ENCODE results near the gene LHX8. TPM values are rescaled to one million over a fixed set of nuclear protein-coding genes. Genes with fewer than 3 reads are reported as not detected.
"Not testable (repeated sequence)": the region's sequence is repeated elsewhere in the genome, so short reads cannot be mapped to it uniquely, and the experiment has no call there.

The LHX8 gene
- total and polyA plus RNA-seq, 2 donors (not counting 1 experiment from before 2014, with no cell fraction given), result not detected

GRCh38 chr1:75100481-75101092 is 33.6 kb upstream of the LHX8 start:
- no peak overlapping the region for H3K9ac ChIP-seq (ENCODE audit: insufficient read depth, low read length)
- no peak overlapping the region for H3K4me2 ChIP-seq (ENCODE audit: extremely low read depth, insufficient read depth, low read length)
- H3K27me3 ChIP-seq (ENCODE audit: control insufficient read depth, insufficient read depth, low read length), result no peaks in the 10 kb centered on the region
- H4K20me1 ChIP-seq (ENCODE audit: control insufficient read depth, extremely low read depth, insufficient read depth, low read length), result no peaks in the 10 kb centered on the region
- DNase-seq (ENCODE audit: low read depth in 2 of 2), result no peak
- H3K9me3 ChIP-seq (ENCODE audit: control insufficient read depth, insufficient read depth, low read depth, low read length), result no peaks in the 10 kb centered on the region
- H3K4me3 ChIP-seq (replicated peaks in 1 of 4; ENCODE audit: control extremely low read depth in 1 of 4, insufficient read depth in 1 of 4, low read depth in 3 of 4, low read length in 4 of 4), result no peak overlapping the region
- no peak overlapping the region for H2AFZ ChIP-seq (ENCODE audit: low read length)
- H3K79me2 ChIP-seq (ENCODE audit: control insufficient read depth, insufficient read depth, low read length), result no peaks in the 10 kb centered on the region
- TF ChIP-seq CTCF (conservative IDR thresholded peaks at IDR 0.05 in 1 of 2, IDR thresholded peaks at IDR 0.05 in 1 of 2; ENCODE audit: low read depth in 1 of 2, low read length in 2 of 2), result no peak
- no peak for TF ChIP-seq EZH2 (IDR thresholded peaks at IDR 0.05; ENCODE audit: low read length, missing control alignments)
- no peak overlapping the region for H3K27ac ChIP-seq (ENCODE audit: insufficient read depth, low read length)
- no peaks in the 10 kb centered on the region for H3K4me1 ChIP-seq (ENCODE audit: control insufficient read depth, extremely low read depth, insufficient read depth, low read length)
- H3K36me3 ChIP-seq (ENCODE audit: control insufficient read depth, insufficient read depth, low read length), result no peaks in the 10 kb centered on the region

GRCh38 chr1:75112362-75112951 is 21.7 kb upstream of the LHX8 start:
- DNase-seq (ENCODE audit: low read depth in 2 of 2); H3K4me3 ChIP-seq (replicated peaks in 1 of 4; ENCODE audit: control extremely low read depth in 1 of 4, insufficient read depth in 1 of 4, low read depth in 3 of 4, low read length in 4 of 4); H3K9ac ChIP-seq (ENCODE audit: insufficient read depth, low read length); H3K9me3 ChIP-seq (ENCODE audit: control insufficient read depth, insufficient read depth, low read depth, low read length); H3K27ac ChIP-seq (ENCODE audit: insufficient read depth, low read length); H2AFZ ChIP-seq (ENCODE audit: low read length); H3K4me1 ChIP-seq (ENCODE audit: control insufficient read depth, extremely low read depth, insufficient read depth, low read length); H4K20me1 ChIP-seq (ENCODE audit: control insufficient read depth, extremely low read depth, insufficient read depth, low read length); H3K4me2 ChIP-seq (ENCODE audit: extremely low read depth, insufficient read depth, low read length); H3K27me3 ChIP-seq (ENCODE audit: control insufficient read depth, insufficient read depth, low read length); H3K36me3 ChIP-seq (ENCODE audit: control insufficient read depth, insufficient read depth, low read length); H3K79me2 ChIP-seq (ENCODE audit: control insufficient read depth, insufficient read depth, low read length): not testable (repeated sequence)

- Histone ChIP-seq H3K27me3 (ENCODE audit: control insufficient read depth, insufficient read depth, low read length) (no peaks in the 10 kb centered on the region), H3K4me2 (ENCODE audit: extremely low read depth, insufficient read depth, low read length) (no peak overlapping the region)
- TF ChIP-seq CTCF (conservative IDR thresholded peaks at IDR 0.05 in 1 of 2, IDR thresholded peaks at IDR 0.05 in 1 of 2; ENCODE audit: low read depth in 1 of 2, low read length in 2 of 2) (no peak), EZH2 (IDR thresholded peaks at IDR 0.05; ENCODE audit: low read length, missing control alignments) (no peak)
Measured at GRCh38 chr1:75115654-75116053, 18.5 kb upstream of the LHX8 start.

More at GRCh38 chr1:75115654-75116053, 18.5 kb upstream of the LHX8 start:
- no peaks in the 10 kb centered on the region for H3K79me2 ChIP-seq (ENCODE audit: control insufficient read depth, insufficient read depth, low read length)
- no peak overlapping the region for H3K27ac ChIP-seq (ENCODE audit: insufficient read depth, low read length)
- H4K20me1 ChIP-seq (ENCODE audit: control insufficient read depth, extremely low read depth, insufficient read depth, low read length), result no peaks in the 10 kb centered on the region
- H2AFZ ChIP-seq (ENCODE audit: low read length), result no peak overlapping the region
- H3K9me3 ChIP-seq (ENCODE audit: control insufficient read depth, insufficient read depth, low read depth, low read length), result no peaks in the 10 kb centered on the region
- H3K36me3 ChIP-seq (ENCODE audit: control insufficient read depth, insufficient read depth, low read length), result no peaks in the 10 kb centered on the region
- H3K9ac ChIP-seq (ENCODE audit: insufficient read depth, low read length), result no peak overlapping the region
- DNase-seq (ENCODE audit: low read depth in 2 of 2), result no peak
- no peaks in the 10 kb centered on the region for H3K4me1 ChIP-seq (ENCODE audit: control insufficient read depth, extremely low read depth, insufficient read depth, low read length)
- no peak overlapping the region for H3K4me3 ChIP-seq (replicated peaks in 1 of 4; ENCODE audit: control extremely low read depth in 1 of 4, insufficient read depth in 1 of 4, low read depth in 3 of 4, low read length in 4 of 4)
